Thoracic aorta (tissue), 2 donors: ENCODE data around the gene NAV3. TPM values are rescaled to one million over a fixed set of nuclear protein-coding genes. Genes with fewer than 3 reads are reported as not detected.

ENCODE experiments used
- ATAC-seq: fragments of 150-250 bp; one replicate; pipeline ENCODE4 v1.8.0; 2017; ENCODE audit warnings: low read depth; ENCODE audit not compliant: insufficient number of reproducible peaks, low FRiP score
- DNase-seq: peaks from one replicate; pipeline ENCODE4 v3.0.0-alpha.2; 2020; ENCODE audit warnings: low spot score
- H3K27ac ChIP-seq, 2 donors: fragments of 200-600 bp; sonication (generic); 1 replicate in 1 of 2; 2 replicates in 1 of 2; pipeline ENCODE4 v1.5.1; 2016; ENCODE audit warnings: mild to moderate bottlenecking in 2 of 2, moderate library complexity in 2 of 2
- H3K27me3 ChIP-seq: fragments of 200-600 bp; sonication (generic); replicated peaks from 2 replicates; pipeline ENCODE4 v1.6.0; 2016; ENCODE audit warnings: mild to moderate bottlenecking; ENCODE audit not compliant: insufficient read depth
- H3K36me3 ChIP-seq: fragments of 200-600 bp; sonication (generic); one replicate; pipeline ENCODE4 v1.5.1; 2016
- H3K4me1 ChIP-seq, 2 donors: fragments of 200-600 bp; sonication (generic); 1 replicate in 1 of 2; 2 replicates in 1 of 2; pipeline versions ENCODE4 v1.5.1 to v1.6.0; 2016; ENCODE audit warnings: low read depth in 2 of 2, mild to moderate bottlenecking in 1 of 2; ENCODE audit not compliant: control insufficient read depth in 1 of 2
- H3K4me3 ChIP-seq: fragments of 200-600 bp; sonication (generic); 2 replicates; pipeline ENCODE4 v1.5.1; 2016; ENCODE audit warnings: mild to moderate bottlenecking
- H3K9me3 ChIP-seq: fragments of 200-600 bp; sonication (generic); 2 replicates; pipeline ENCODE4 v1.5.1; 2016
- total RNA-seq, 2 donors: library from RNA; depleted of rRNA; stranded (reverse); fragments of >200 nt; gene quantifications; one replicate each; pipeline versions ENCODE4 v1.1.0 to v1.2.3, GENCODE V29; 2016
- TF ChIP-seq, protein P1 (sequence below): fragments of 200-600 bp; sonication (generic); IDR thresholded peaks from one replicate; pipeline ENCODE4 v1.5.1; 2019; ENCODE audit warnings: antibody characterized with exemption

The NAV3 gene
- total RNA-seq, 2 donors from 2014 or later: 9.3 to 11.6 TPM

DNA sequence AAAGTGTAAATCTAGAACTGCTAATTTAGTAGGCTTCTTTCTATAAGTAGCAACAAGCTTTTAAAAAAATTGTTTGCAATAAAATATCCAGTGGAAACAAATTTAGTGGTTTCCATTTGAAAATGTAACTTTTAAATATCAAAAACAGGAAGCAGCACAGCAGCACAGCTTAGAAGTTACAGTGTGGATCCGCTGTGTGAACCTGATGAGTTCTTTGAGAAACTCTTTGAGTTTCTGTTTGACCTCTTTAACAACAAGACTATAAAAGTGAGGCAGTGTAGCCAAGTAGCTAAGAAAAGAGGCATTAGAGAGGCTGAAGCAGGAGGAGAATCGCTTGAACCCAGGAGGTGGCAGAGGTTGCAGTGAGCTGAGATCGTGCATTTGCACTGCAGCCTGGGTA is 178.3 kb downstream of the NAV3 start:
- Histone ChIP-seq H3K27ac (no peak overlapping the region), H3K4me1 (no peaks in the 10 kb centered on the region), H3K4me3 (no peak overlapping the region), H3K36me3 (no peaks in the 10 kb centered on the region), H3K27me3 (no peaks in the 10 kb centered on the region), H3K9me3 (no peaks in the 10 kb centered on the region)
- TF ChIP-seq, protein P1, sequence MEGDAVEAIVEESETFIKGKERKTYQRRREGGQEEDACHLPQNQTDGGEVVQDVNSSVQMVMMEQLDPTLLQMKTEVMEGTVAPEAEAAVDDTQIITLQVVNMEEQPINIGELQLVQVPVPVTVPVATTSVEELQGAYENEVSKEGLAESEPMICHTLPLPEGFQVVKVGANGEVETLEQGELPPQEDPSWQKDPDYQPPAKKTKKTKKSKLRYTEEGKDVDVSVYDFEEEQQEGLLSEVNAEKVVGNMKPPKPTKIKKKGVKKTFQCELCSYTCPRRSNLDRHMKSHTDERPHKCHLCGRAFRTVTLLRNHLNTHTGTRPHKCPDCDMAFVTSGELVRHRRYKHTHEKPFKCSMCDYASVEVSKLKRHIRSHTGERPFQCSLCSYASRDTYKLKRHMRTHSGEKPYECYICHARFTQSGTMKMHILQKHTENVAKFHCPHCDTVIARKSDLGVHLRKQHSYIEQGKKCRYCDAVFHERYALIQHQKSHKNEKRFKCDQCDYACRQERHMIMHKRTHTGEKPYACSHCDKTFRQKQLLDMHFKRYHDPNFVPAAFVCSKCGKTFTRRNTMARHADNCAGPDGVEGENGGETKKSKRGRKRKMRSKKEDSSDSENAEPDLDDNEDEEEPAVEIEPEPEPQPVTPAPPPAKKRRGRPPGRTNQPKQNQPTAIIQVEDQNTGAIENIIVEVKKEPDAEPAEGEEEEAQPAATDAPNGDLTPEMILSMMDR: no peak
- ATAC-seq: no peak
- DNase-seq: no peak

DNA sequence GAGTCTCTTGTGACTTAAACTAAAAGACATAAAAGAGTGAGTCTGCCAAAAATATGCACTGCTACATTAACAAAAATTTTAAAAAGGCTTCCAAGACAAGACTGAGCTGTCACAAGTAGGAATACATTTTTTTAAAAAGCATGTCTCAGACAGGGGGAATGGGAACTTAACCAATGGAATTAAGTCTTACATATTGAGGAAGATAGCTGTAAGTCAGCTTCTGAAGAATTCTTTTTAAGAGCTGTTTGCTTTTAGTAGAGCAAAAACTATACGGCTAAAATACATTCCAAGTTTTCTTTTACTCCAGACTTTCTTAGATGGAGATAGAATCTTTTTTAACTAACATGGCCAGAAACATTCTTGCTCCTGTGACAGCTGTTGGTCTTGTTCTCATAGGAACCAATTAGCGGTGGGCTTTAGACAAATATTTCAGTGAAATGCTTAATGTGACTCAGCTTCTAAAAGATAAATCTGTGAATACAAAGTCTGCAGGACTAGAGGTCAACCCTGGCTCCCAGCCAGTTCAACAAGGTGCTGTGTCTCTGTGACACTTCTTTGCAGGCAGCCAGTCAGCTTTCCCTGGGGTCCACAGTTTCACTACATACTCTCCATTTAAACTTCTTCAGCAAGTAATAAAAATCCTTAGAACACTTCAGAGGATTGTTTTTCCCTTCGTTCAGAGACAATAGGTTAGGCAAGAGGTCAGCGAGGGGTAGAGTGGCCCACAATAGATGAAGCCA is 187.6 kb downstream of the NAV3 start:
- Histone ChIP-seq H3K9me3 (no peaks in the 10 kb centered on the region), H3K27me3 (no peaks in the 10 kb centered on the region), H3K27ac (no peak overlapping the region), H3K4me3 (no peak overlapping the region), H3K36me3 (no peaks in the 10 kb centered on the region), H3K4me1 (no peaks in the 10 kb centered on the region)
- ATAC-seq: no peak
- no peak for DNase-seq
- TF ChIP-seq, protein P1: no peak

DNA sequence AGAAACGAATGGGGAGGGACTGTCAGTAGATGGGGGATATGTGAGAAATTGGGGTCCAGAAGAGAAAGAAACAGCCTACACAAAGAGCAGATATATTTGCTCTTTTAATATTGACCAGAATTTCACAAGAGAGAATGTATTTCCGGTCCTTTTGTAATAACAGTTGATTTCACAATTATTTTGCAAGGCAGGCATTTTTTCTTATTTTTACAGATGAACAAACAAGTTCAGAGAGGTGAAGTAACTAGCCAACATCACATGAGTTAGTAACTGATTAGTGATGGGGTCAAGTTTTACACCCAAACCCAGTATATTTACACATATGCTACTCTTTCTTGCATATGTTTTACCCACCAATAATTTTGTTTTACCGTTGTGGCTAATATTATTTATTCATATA is 188.2 kb downstream of the NAV3 start:
- Histone ChIP-seq H3K4me3 (no peak overlapping the region), H3K27ac (no peak overlapping the region), H3K9me3 (no peaks in the 10 kb centered on the region), H3K4me1 (no peaks in the 10 kb centered on the region), H3K27me3 (no peaks in the 10 kb centered on the region), H3K36me3 (no peaks in the 10 kb centered on the region)
- DNase-seq (no peak), ATAC-seq (no peak)
- TF ChIP-seq, protein P1: no peak

DNA sequence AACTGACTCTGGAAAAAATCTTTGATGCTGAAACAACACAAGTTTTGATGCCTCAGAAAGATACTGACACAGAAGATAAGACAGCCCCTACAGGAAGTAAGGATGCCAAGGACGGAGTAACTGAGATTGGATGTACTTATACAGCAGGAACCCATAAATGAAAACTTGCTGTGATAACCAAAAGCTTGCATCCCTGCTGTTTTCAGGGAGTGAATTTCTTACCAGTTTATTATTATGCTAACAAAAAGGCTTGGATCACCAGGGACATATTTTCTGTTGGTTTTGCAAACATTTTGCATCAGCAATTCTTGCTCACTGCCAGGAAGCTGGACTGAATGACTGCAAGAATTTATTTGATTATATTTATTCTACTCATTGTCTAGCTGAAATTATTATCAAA is 197.7 kb downstream of the NAV3 start:
- no peaks in the 10 kb centered on the region for H3K36me3 ChIP-seq
- DNase-seq (no peak), ATAC-seq (no peak)
- H3K27ac ChIP-seq: no peak overlapping the region
- no peaks in the 10 kb centered on the region for H3K4me1 ChIP-seq
- TF ChIP-seq, protein P1: no peak
- H3K9me3 ChIP-seq: no peaks in the 10 kb centered on the region
- no peak overlapping the region for H3K4me3 ChIP-seq
- no peaks in the 10 kb centered on the region for H3K27me3 ChIP-seq

DNA sequence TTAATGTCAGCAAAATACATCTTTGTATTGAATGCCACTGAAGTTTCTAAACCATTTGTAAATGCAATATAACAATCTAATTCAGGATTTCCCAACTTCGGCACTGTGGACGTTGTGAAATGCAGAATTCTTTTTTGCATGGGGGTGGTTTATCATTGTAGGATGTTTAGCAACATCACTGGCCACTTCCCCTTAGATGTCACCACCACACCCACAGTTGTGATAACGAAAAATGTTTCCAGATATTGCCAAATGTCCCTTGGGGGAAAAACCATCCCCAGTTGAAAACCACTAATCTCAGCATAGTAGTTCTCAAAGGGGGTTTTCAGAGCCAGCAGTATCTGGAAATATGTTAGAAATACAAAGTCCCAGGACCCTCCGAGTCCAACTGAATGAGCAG is 203.3 kb downstream of the NAV3 start:
- no peak overlapping the region for H3K4me3 ChIP-seq
- no peak overlapping the region for H3K27ac ChIP-seq
- DNase-seq (no peak), ATAC-seq (no peak)
- TF ChIP-seq, protein P1: no peak
- no peaks in the 10 kb centered on the region for H3K36me3 ChIP-seq
- H3K4me1 ChIP-seq: no peaks in the 10 kb centered on the region
- no peaks in the 10 kb centered on the region for H3K9me3 ChIP-seq
- no peaks in the 10 kb centered on the region for H3K27me3 ChIP-seq
